ENCODE results near the gene TGFBR2. TPM values are rescaled to one million over a fixed set of nuclear protein-coding genes. Genes with fewer than 3 reads are reported as not detected.

Gene TGFBR2
- polyA plus RNA-seq, 1 of the 3 experiments (the other 2 are of a cell fraction), result 48.3 TPM

- CTCF ChIA-PET, result no interaction called here
- Histone ChIP-seq H3K79me2 (ENCODE audit: insufficient read depth) (peaks cover 54% of the 10 kb centered on the region), H3K27me3 (ENCODE audit: insufficient read depth) (no peaks in the 10 kb centered on the region), H3K4me2 (no peak overlapping the region), H3K9me2 (no peaks in the 10 kb centered on the region), H3K9ac (no peak overlapping the region), H3K36me3 (replicated peaks in 1 of 2; ENCODE audit: control insufficient read depth in 1 of 2, insufficient read depth in 2 of 2, low read length in 1 of 2) (peaks cover 46 to 83% of the 10 kb centered on the region in 2 experiments), H4K20me1 (ENCODE audit: insufficient read depth) (no peaks in the 10 kb centered on the region), H2AFZ (ENCODE audit: low read depth) (no peak overlapping the region), H3F3A (replicated peaks; ENCODE audit: insufficient read depth) (no peaks in the 10 kb centered on the region), H3K4me1 (ENCODE audit: control insufficient read depth in 1 of 2, insufficient read depth in 2 of 2, low read depth in 1 of 2, low read length in 1 of 2) (peaks cover 0 to 8% of the 10 kb centered on the region in 2 experiments; a peak in 3 of 4 replicates), H3K9me3 (no peaks in the 10 kb centered on the region), H3K27ac (ENCODE audit: low read depth in 2 of 2, low read length in 1 of 2) (no peak overlapping the region; a peak in 1 of 4 replicates), H3K4me3 (ENCODE audit: low read depth in 2 of 2, low read length in 1 of 2) (no peak overlapping the region)
- 100% methylated on average over 2 of the region's 4 CpGs for WGBS (ENCODE audit: low lambda C conversion rate)
- DNase-seq, result no peak
- TF ChIP-seq USF2 (IDR thresholded peaks at IDR 0.05; ENCODE audit: borderline replicate concordance, low read depth, low read length), result no peak
- TF ChIP-seq SMC3 (IDR thresholded peaks at IDR 0.05; ENCODE audit: low read depth, low read length), result no peak
- no peak for TF ChIP-seq MXI1 (IDR thresholded peaks at IDR 0.05; ENCODE audit: low read depth, low read length)
- no peak for TF ChIP-seq YY1 (IDR thresholded peaks at IDR 0.05; ENCODE audit: low read depth)
- TF ChIP-seq EZH2phosphoT487 (IDR thresholded peaks at IDR 0.05; ENCODE audit: borderline replicate concordance, low read depth), result no peak
- TF ChIP-seq CHD2 (IDR thresholded peaks at IDR 0.05; ENCODE audit: low read length, partially characterized antibody), result no peak
- TF ChIP-seq POLR2AphosphoS5 (IDR thresholded peaks at IDR 0.05; ENCODE audit: low read depth, low read length), result no peak
- TF ChIP-seq GABPA (IDR thresholded peaks at IDR 0.05; ENCODE audit: low read depth), result no peak
- TF ChIP-seq SIN3A (IDR thresholded peaks at IDR 0.05; ENCODE audit: borderline replicate concordance, low read depth, low read length), result no peak
- no peak for TF ChIP-seq TCF12 (IDR thresholded peaks at IDR 0.05)
- TF ChIP-seq REST (IDR thresholded peaks at IDR 0.05; ENCODE audit: low read depth, low read length), result no peak
- TF ChIP-seq GATA2 (CRISPR knock-in tag; IDR thresholded peaks at IDR 0.05), result no peak
- no peak for TF ChIP-seq NFIC (IDR thresholded peaks at IDR 0.05; ENCODE audit: borderline replicate concordance)
- POLR2A ChIA-PET, result no interaction called here
Measured at GRCh38 chr3:30672287-30672735, 65.9 kb downstream of the TGFBR2 start.

GRCh38 chr3:30672959-30673358 lies 66.6 kb downstream of the TGFBR2 start:
- H3K79me2 ChIP-seq (ENCODE audit: insufficient read depth), result peaks cover 55% of the 10 kb centered on the region
- no peak overlapping the region for H3K4me2 ChIP-seq
- no peak overlapping the region; a peak in 1 of 4 replicates for H3K27ac ChIP-seq (ENCODE audit: low read depth in 2 of 2, low read length in 1 of 2)
- no peak for TF ChIP-seq RFX5 (IDR thresholded peaks at IDR 0.05; ENCODE audit: low read length)
- TF ChIP-seq FOXJ3 (CRISPR knock-in tag; IDR thresholded peaks at IDR 0.05), result no peak
- no peak for TF ChIP-seq GATA2 (CRISPR knock-in tag; IDR thresholded peaks at IDR 0.05)
- TF ChIP-seq MXI1 (IDR thresholded peaks at IDR 0.05; ENCODE audit: low read depth, low read length), result no peak
- no peak for TF ChIP-seq GABPA (IDR thresholded peaks at IDR 0.05; ENCODE audit: low read depth)
- TF ChIP-seq REST (IDR thresholded peaks at IDR 0.05; ENCODE audit: low read depth, low read length), result no peak
- no peak for TF ChIP-seq USF1 (IDR thresholded peaks at IDR 0.05; ENCODE audit: borderline replicate concordance, low read depth)
- no peak for TF ChIP-seq PBX3 (IDR thresholded peaks at IDR 0.05)
- no peaks in the 10 kb centered on the region for H3K27me3 ChIP-seq (ENCODE audit: insufficient read depth)
- H3K9me3 ChIP-seq, result no peaks in the 10 kb centered on the region
- no peak overlapping the region for H3K4me3 ChIP-seq (ENCODE audit: low read depth in 2 of 2, low read length in 1 of 2)
- no peaks in the 10 kb centered on the region for H3K9me2 ChIP-seq
- H2AFZ ChIP-seq (ENCODE audit: low read depth), result no peak overlapping the region
- H3K9ac ChIP-seq, result no peak overlapping the region
- ChIA-PET POLR2A (no interaction called here), CTCF (interaction anchor here (1.2 kb wide), 1 partner anchor 90 kb away, joined by 4 read pairs; no protein-coding TSS in a partner anchor)
- H3K36me3 ChIP-seq (replicated peaks in 1 of 2; ENCODE audit: control insufficient read depth in 1 of 2, insufficient read depth in 2 of 2, low read length in 1 of 2), result peaks cover 49 to 85% of the 10 kb centered on the region in 2 experiments
- no peaks in the 10 kb centered on the region for H4K20me1 ChIP-seq (ENCODE audit: insufficient read depth)
- 98% methylated on average over 4 of the region's 4 CpGs for WGBS (ENCODE audit: low lambda C conversion rate)
- no peaks in the 10 kb centered on the region for H3F3A ChIP-seq (replicated peaks; ENCODE audit: insufficient read depth)
- no peak for DNase-seq
- H3K4me1 ChIP-seq (ENCODE audit: control insufficient read depth in 1 of 2, insufficient read depth in 2 of 2, low read depth in 1 of 2, low read length in 1 of 2), result peaks cover 0 to 2% of the 10 kb centered on the region in 2 experiments; a peak in 2 of 4 replicates
